ENCODE measurements around the gene HABP4. TPM values are rescaled to one million over a fixed set of nuclear protein-coding genes. Genes with fewer than 3 reads are reported as not detected.
A peak's percentile ranks its signal among the peaks of the same experiment; 100 is the strongest.

HABP4 gene
- total and polyA plus RNA-seq, 2 of the 4 experiments (the other 2 are of a cell fraction): 5.2 to 10.6 TPM

DNA sequence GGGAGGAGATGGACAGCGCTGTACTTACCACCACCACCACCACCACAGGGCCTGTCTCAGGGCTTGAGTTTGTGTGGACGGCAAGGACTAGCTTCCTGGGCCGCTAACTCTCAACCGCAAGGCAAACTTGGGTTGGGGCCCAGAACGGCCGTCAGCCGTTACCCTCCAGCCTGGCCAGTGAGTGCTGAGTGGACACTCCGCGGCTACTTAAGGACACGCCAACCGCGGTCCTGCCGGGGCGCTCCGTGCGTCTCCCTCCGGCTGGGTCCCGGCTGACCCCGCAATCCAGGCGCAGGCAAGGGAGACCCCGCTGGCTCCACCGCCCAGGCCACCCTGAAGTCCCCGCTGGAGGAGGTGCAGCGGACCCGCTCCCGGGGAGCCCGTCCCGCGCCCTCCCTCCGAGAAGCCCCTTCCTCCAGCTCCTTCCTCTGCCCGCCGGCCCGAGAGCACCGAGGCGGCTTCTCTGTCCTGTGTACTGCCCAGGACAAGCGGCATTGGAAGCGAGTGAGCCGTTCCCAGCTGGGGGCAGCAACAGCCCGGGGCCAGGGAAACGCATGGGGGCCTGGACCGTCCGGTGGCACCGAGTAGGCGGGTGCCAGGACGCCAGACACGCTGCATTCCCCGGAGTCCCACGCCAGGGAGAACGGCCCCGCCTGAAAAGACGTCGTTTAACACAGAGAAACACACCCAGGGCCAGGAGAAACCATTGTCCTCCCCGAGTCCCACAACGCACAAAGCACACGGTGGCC is 46.6 kb downstream of the HABP4 start:
- ChIA-PET CTCF (no interaction called here), POLR2A (ENCODE audit: unreplicated experiment) (no interaction called here)
- Histone ChIP-seq H4K8ac (ENCODE audit: low read depth in 2 of 2, low read length in 2 of 2) (no peak overlapping the region), H2BK15ac (ENCODE audit: low read depth, low read length) (peak overlapping the region; percentile 27; the same call in 1 of the 3 replicates), H2AK5ac (ENCODE audit: low read depth, low read length) (peak overlapping the region; percentile 64; the same call in 1 of the 2 replicates), H3K4ac (ENCODE audit: low read depth, low read length) (no peak overlapping the region), H3K4me2 (ENCODE audit: low read depth, low read length) (no peak overlapping the region), H2AK9ac (replicated peaks; ENCODE audit: low read depth, low read length, poor library complexity) (no peak overlapping the region), H4K20me1 (ENCODE audit: insufficient read depth, low read length) (peaks cover 6% of the 10 kb centered on the region), H3K14ac (replicated peaks; ENCODE audit: low read depth, low read length) (no peak overlapping the region), H3K9me3 (ENCODE audit: control insufficient read depth, insufficient read depth, low read length) (no peaks in the 10 kb centered on the region), H3K23ac (ENCODE audit: low read depth, low read length) (no peak overlapping the region), H3K36me3 (ENCODE audit: control insufficient read depth, insufficient read depth, low read length) (peaks cover 3% of the 10 kb centered on the region; the same call in 1 of the 2 replicates), H4K5ac (ENCODE audit: low read depth, low read length) (no peak overlapping the region), H4K91ac (ENCODE audit: insufficient read depth, low read depth, low read length) (no peak overlapping the region), H2BK120ac (ENCODE audit: low read depth, low read length) (no peak overlapping the region), H3K18ac (ENCODE audit: low read depth, low read length) (no peak overlapping the region; the same call in 1 of the 2 replicates), H3K79me1 (ENCODE audit: low read depth in 1 of 2, low read length in 2 of 2) (peaks cover 3 to 12% of the 10 kb centered on the region in 2 experiments; a peak in 1 of 4 replicates), H3K56ac (ENCODE audit: extremely low read depth, insufficient read depth, low read length) (no peak overlapping the region), H2BK5ac (ENCODE audit: low read depth, low read length, poor library complexity, severe bottlenecking) (no peak overlapping the region), H3K9me1 (ENCODE audit: insufficient read depth, low read length) (peaks cover 14% of the 10 kb centered on the region), H3K27ac (ENCODE audit: insufficient read depth, low read length) (no peak overlapping the region), H2AFZ (replicated peaks; ENCODE audit: low read length, poor library complexity) (no peak overlapping the region), H3K4me1 (ENCODE audit: control insufficient read depth, insufficient read depth, low read length) (peaks cover 17% of the 10 kb centered on the region), H3K9ac (ENCODE audit: low read depth, low read length) (no peak overlapping the region), H3K4me3 (ENCODE audit: insufficient read depth, low read depth, low read length) (no peak overlapping the region), H2BK20ac (ENCODE audit: low read depth, low read length) (no peak overlapping the region), H3K27me3 (ENCODE audit: control insufficient read depth, insufficient read depth, low read length) (no peaks in the 10 kb centered on the region)
- DNase-seq (no peak), ATAC-seq (ENCODE audit: low read depth) (no peak)
- WGBS, 2 experiments (ENCODE audit: extremely low coverage in 2 of 2, insufficient read length in 1 of 2): 96% methylated on average over 38 of the region's 55 CpGs; no CpG with 5 or more reads in 1 of the 2 experiments
- no TSS peak for BruUV-seq (replicated peaks)
- intact Hi-C loops (cut with micrococcal nuclease) (loop anchor here (5.0 kb wide), 1 partner anchor 44 kb away; the partner anchor contains the start of gene HABP4), in situ Hi-C loops (cut with MboI; ENCODE audit: low sequenced_read_pairs) (no loop called here), dilution Hi-C loops (cut with HindIII; ENCODE audit: low sequenced_read_pairs, unreplicated experiment) (no loop called here)
- no peak for TF ChIP-seq RCOR1 (IDR thresholded peaks at IDR 0.05; ENCODE audit: insufficient replicate concordance, low read length)
- TF ChIP-seq MAZ (IDR thresholded peaks at IDR 0.05; ENCODE audit: borderline replicate concordance, low read depth, low read length): no peak
- no peak for TF ChIP-seq BHLHE40 (IDR thresholded peaks at IDR 0.05; ENCODE audit: low read depth, low read length)
